OCI-LY3 (cell line): ENCODE data around the gene TRABD2B.

Source experiments
- H2AFZ ChIP-seq: fragments of 200-600, 300-600 bp; shearing (Covaris generic); 2 replicates; pipeline ENCODE4 v1.6.0; 2014; ENCODE audit warnings: antibody characterized with exemption, low read depth, low read length
- H3K27ac ChIP-seq: fragments of 200-600, 300-600 bp; sonication (generic); 2 replicates; pipeline ENCODE4 v1.5.1; 2014; ENCODE audit warnings: mild to moderate bottlenecking, low read length, moderate library complexity, mixed read lengths
- H3K27me3 ChIP-seq: fragments of 200-600, 300-600 bp; sonication (generic); 2 replicates; pipeline ENCODE4 v1.6.1; 2014; ENCODE audit warnings: low read depth, low read length, mixed read lengths
- H3K36me3 ChIP-seq: fragments of 200-600, 300-600 bp; sonication (generic); replicated peaks from 2 replicates; pipeline ENCODE3; 2014; ENCODE audit warnings: low read depth, low read length, mixed read lengths
- H3K4me1 ChIP-seq: fragments of 300-600, 200-600 bp; sonication (generic); 2 replicates; pipeline ENCODE4 v1.6.1; 2014; ENCODE audit warnings: low read length, mixed read lengths
- H3K4me2 ChIP-seq: fragments of 200-600, 300-600 bp; sonication (generic); 2 replicates; pipeline ENCODE4 v1.6.1; 2014; ENCODE audit warnings: low read length, mixed read lengths
- H3K4me3 ChIP-seq: fragments of 300-600, 200-600 bp; sonication (generic); 2 replicates; pipeline ENCODE4 v1.5.1; 2014; ENCODE audit warnings: antibody characterized with exemption, mild to moderate bottlenecking, low read length, moderate library complexity
- H3K79me2 ChIP-seq: fragments of 300-600, 200-600 bp; shearing (Covaris generic); 2 replicates; pipeline ENCODE4 v1.6.1; 2014; ENCODE audit warnings: mild to moderate bottlenecking, low read length, mixed read lengths
- H3K9ac ChIP-seq: fragments of 300-600, 200-600 bp; shearing (Covaris generic); 2 replicates; pipeline ENCODE4 v1.6.0; 2014; ENCODE audit warnings: mild to moderate bottlenecking, low read length, moderate library complexity
- H3K9me3 ChIP-seq: fragments of 200-600, 300-600 bp; shearing (Covaris generic); 2 replicates; pipeline ENCODE4 v1.6.1; 2014; ENCODE audit warnings: low read length, mixed read lengths; ENCODE audit not compliant: insufficient read depth
- H4K20me1 ChIP-seq: fragments of 200-600, 300-600 bp; sonication (generic); 2 replicates; pipeline ENCODE4 v1.6.1; 2016; ENCODE audit warnings: low read length, mixed read lengths; ENCODE audit not compliant: insufficient read depth
- EZH2phosphoT487 ChIP-seq: fragments of 200-600 bp; shearing (Covaris generic); IDR thresholded peaks from 2 replicates; pipeline ENCODE4 v1.6.1; 2018; ENCODE audit warnings: antibody characterized with exemption, mixed run types, low read depth
- TF ChIP-seq, protein P1 (sequence below): fragments of 200-600, 300-600 bp; sonication (generic); IDR thresholded peaks from 2 replicates; pipeline ENCODE4 v1.5.1; 2014; ENCODE audit warnings: antibody characterized with exemption, low read length, low read depth

TRABD2B gene

DNA sequence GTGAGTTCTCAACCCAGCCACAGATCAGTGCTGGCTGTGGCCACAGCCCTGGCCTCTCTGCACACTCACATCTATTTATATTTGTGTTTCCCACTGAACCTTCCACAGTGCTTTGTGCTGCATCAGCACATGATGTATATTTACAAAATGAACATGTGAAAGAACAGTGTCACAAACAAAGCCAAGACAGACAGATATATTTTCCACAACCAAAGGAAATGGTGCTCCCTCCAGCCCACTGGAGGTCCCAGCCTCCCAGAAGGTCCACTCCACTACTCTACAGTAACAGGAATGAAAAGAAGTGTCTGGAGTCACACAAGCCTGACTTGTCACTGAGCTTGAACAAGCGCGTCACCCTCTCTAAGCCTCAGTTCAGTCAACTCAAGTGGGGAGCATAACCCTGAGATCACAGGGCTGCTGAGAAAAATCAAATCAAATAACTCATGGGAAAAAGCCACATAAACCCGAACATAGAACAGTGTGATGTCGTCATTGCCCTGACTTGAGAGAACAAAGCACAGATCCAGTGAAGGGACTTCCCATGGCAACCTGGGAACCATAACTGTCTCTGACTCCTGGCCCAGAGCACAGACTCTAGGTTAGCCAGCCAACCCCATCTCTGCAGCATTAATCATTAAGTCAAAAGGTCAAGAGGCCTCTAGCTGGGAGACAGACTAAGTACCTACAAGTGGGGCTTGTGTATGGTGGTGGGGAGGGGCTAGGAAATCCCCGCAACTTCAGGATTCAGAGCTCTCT is 121.2 kb downstream of the TRABD2B start:
- Histone ChIP-seq H3K79me2 (no peaks in the 10 kb centered on the region), H3K27me3 (no peaks in the 10 kb centered on the region), H3K4me3 (no peak overlapping the region), H3K4me2 (no peak overlapping the region), H3K9me3 (no peaks in the 10 kb centered on the region), H4K20me1 (no peaks in the 10 kb centered on the region), H3K9ac (no peak overlapping the region), H2AFZ (no peak overlapping the region), H3K27ac (no peak overlapping the region), H3K4me1 (no peaks in the 10 kb centered on the region), H3K36me3 (no peaks in the 10 kb centered on the region)
- TF ChIP-seq, protein P1, sequence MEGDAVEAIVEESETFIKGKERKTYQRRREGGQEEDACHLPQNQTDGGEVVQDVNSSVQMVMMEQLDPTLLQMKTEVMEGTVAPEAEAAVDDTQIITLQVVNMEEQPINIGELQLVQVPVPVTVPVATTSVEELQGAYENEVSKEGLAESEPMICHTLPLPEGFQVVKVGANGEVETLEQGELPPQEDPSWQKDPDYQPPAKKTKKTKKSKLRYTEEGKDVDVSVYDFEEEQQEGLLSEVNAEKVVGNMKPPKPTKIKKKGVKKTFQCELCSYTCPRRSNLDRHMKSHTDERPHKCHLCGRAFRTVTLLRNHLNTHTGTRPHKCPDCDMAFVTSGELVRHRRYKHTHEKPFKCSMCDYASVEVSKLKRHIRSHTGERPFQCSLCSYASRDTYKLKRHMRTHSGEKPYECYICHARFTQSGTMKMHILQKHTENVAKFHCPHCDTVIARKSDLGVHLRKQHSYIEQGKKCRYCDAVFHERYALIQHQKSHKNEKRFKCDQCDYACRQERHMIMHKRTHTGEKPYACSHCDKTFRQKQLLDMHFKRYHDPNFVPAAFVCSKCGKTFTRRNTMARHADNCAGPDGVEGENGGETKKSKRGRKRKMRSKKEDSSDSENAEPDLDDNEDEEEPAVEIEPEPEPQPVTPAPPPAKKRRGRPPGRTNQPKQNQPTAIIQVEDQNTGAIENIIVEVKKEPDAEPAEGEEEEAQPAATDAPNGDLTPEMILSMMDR, result no peak
- TF ChIP-seq EZH2phosphoT487, result no peak

DNA sequence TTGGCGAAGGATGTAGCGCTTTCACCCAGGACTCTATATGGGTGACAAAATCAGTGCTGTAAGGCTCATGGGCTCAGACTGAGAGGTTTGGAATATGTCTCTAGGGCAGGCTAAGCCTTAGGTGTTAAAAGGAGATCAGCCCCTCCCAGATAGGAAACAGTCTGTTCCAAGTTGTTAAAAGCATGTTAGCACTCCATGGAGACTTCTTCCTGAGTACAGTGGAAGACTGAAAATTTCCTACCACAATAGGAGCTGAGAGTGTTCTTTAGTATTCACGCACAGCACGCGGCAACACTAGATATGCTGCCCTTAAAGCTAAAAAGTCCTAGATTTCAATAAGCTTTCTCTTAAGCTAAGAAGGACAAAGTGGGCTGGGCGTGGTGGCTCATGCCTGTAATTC is 122.1 kb downstream of the TRABD2B start:
- Histone ChIP-seq H3K27me3 (no peaks in the 10 kb centered on the region), H3K9ac (no peak overlapping the region), H3K4me2 (no peak overlapping the region), H3K27ac (no peak overlapping the region), H3K36me3 (no peaks in the 10 kb centered on the region), H3K4me3 (no peak overlapping the region), H2AFZ (no peak overlapping the region), H3K79me2 (no peaks in the 10 kb centered on the region), H4K20me1 (no peaks in the 10 kb centered on the region), H3K9me3 (no peaks in the 10 kb centered on the region), H3K4me1 (no peaks in the 10 kb centered on the region)
- no peak for TF ChIP-seq EZH2phosphoT487
- TF ChIP-seq, protein P1, result no peak

DNA sequence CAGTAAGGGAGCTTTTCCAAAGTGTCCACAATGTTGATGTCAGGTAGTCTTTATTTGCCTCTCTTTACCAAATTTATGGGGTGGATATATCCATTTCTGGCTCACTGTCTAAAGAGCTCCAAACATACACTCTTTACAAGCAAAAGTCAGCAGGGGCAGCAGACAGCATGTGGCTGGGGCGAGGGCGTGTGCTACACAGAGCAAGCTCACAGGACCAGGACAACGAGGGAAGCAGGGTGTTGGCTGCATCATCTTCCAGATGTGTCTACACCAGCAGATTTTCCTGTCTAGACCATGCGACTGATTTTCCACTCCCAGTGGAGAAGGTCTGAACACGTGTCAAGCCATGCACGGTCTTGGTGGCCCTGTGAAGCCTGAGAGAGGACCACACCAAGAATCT is 123.8 kb downstream of the TRABD2B start:
- Histone ChIP-seq H3K27me3 (no peaks in the 10 kb centered on the region), H3K9ac (no peak overlapping the region), H2AFZ (no peak overlapping the region), H3K27ac (no peak overlapping the region), H3K9me3 (no peaks in the 10 kb centered on the region), H3K79me2 (no peaks in the 10 kb centered on the region), H4K20me1 (no peaks in the 10 kb centered on the region), H3K4me3 (no peak overlapping the region), H3K36me3 (no peaks in the 10 kb centered on the region), H3K4me1 (no peaks in the 10 kb centered on the region), H3K4me2 (no peak overlapping the region)
- TF ChIP-seq, protein P1, result no peak
- TF ChIP-seq EZH2phosphoT487, result no peak

DNA sequence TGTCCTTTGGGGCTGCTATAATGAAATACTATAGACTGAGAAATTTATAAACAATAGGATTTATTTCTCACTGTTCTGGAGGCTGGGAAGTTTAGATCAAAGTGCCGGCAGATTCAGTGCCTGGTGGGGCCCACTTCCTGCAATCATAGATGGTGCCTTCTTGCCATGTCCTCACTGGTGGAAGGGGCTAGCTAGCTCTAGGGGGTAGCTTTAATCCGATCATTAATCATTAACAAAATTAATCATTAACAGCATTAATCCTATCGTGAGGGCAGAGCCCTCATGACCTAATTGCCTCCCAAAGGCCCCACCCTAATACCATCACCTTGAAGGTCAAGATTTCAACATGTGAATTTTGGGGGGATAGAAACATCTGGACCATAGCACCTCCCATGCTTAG is 124.3 kb downstream of the TRABD2B start:
- H3K9me3 ChIP-seq, result no peaks in the 10 kb centered on the region
- H3K9ac ChIP-seq, result no peak overlapping the region
- no peak for TF ChIP-seq EZH2phosphoT487
- TF ChIP-seq, protein P1, result no peak
- no peaks in the 10 kb centered on the region for H3K36me3 ChIP-seq
- H3K4me3 ChIP-seq, result no peak overlapping the region
- no peaks in the 10 kb centered on the region for H4K20me1 ChIP-seq
- H3K4me2 ChIP-seq, result no peak overlapping the region
- no peaks in the 10 kb centered on the region for H3K4me1 ChIP-seq
- H3K27me3 ChIP-seq, result no peaks in the 10 kb centered on the region
- H2AFZ ChIP-seq, result no peak overlapping the region
- H3K27ac ChIP-seq, result no peak overlapping the region
- no peaks in the 10 kb centered on the region for H3K79me2 ChIP-seq
